ENCODE data around the gene ARHGEF38. TPM values are rescaled to one million over a fixed set of nuclear protein-coding genes. Genes with fewer than 3 reads are reported as not detected.

ARHGEF38 gene
- total and polyA plus RNA-seq, 9 donors = 0.12 to 1.3 (median 0.24) TPM; not detected in 5

- DNase-seq = no peak
- Histone ChIP-seq H3K9me3 (no peaks in the 10 kb centered on the region), H3K4me3 (no peak overlapping the region), H3K27ac (no peak overlapping the region), H3K27me3 (no peaks in the 10 kb centered on the region), H3K36me3 (no peaks in the 10 kb centered on the region), H3K4me1 (ENCODE audit: insufficient read depth) (no peaks in the 10 kb centered on the region)
- no peak for TF ChIP-seq CTCF (IDR thresholded peaks at IDR 0.05)
- WGBS, 3 donors = 93 to 95% (median 94%) methylated on average over 1 of the region's 1 CpG
- intact Hi-C loops (cut with DNase I) = no loop called here
Observed at GRCh38 chr4:105536601-105537000, 15.8 kb upstream of the ARHGEF38 start.

- no peak for DNase-seq
- H3K36me3 ChIP-seq = no peaks in the 10 kb centered on the region
- intact Hi-C loops (cut with DNase I) = no loop called here
- no peaks in the 10 kb centered on the region for H3K27me3 ChIP-seq
- no peaks in the 10 kb centered on the region for H3K4me1 ChIP-seq (ENCODE audit: insufficient read depth)
- no peak overlapping the region for H3K27ac ChIP-seq
- H3K4me3 ChIP-seq = no peak overlapping the region
- TF ChIP-seq POLR2A (IDR thresholded peaks at IDR 0.05) (no peak), CTCF (IDR thresholded peaks at IDR 0.05) (no peak), EP300 (IDR thresholded peaks at IDR 0.05) (no peak)
- no peaks in the 10 kb centered on the region for H3K9me3 ChIP-seq
- WGBS, 3 donors = 66 to 72% (median 67%) methylated on average over 4 of the region's 4 CpGs
Observed at GRCh38 chr4:105541420-105541819, 11.0 kb upstream of the ARHGEF38 start.

DNA sequence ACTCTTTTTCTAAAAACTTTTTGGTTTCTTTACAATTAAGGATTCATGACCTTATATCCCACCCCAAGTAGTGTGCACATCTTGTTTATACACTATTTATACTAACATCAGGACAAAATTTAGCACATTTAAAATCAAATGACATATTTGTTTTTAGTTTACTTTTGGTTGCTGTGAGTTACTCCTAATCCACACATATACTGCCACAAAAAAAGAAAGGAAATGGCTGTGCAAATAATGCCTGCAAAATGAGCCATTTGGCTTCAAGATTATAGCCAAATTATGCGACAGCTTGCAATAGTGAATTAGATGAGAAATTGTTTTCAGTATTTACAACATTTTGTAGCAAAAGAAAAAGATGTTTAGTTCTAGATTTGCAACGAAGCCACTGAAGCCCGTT lies 10.4 kb upstream of the ARHGEF38 start:
- Histone ChIP-seq H3K4me3 (no peak overlapping the region), H3K27me3 (no peaks in the 10 kb centered on the region), H3K27ac (no peak overlapping the region), H3K9me3 (no peaks in the 10 kb centered on the region), H3K36me3 (no peaks in the 10 kb centered on the region), H3K4me1 (ENCODE audit: insufficient read depth) (no peaks in the 10 kb centered on the region)
- intact Hi-C loops (cut with DNase I) = no loop called here
- WGBS, 3 donors = 65 to 71% (median 66%) methylated on average over 3 of the region's 3 CpGs
- TF ChIP-seq CTCF (IDR thresholded peaks at IDR 0.05) (no peak), EP300 (IDR thresholded peaks at IDR 0.05) (no peak), POLR2A (IDR thresholded peaks at IDR 0.05) (no peak)
- no peak for DNase-seq

DNA sequence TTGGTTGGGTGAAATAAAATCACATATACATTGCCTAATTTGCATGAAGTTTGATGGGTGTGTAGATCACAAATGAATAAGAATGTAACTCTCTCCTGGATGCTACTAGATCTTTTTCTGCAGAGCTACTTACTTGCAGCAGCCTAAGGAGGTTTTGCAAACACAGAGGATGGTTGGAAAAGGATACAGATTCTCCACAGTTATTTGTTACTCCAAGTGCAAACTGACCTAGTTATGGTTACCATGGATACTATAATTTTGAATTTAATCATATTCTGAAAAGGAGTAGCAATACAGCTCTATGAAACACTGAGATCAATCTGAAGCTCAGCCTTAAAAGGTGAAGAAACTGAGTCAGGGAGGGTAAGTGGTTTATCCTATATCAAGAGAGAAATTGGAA lies 9.1 kb upstream of the ARHGEF38 start:
- intact Hi-C loops (cut with DNase I) = no loop called here
- H3K4me1 ChIP-seq (ENCODE audit: insufficient read depth) = no peaks in the 10 kb centered on the region
- H3K9me3 ChIP-seq = no peaks in the 10 kb centered on the region
- H3K36me3 ChIP-seq = no peaks in the 10 kb centered on the region
- H3K4me3 ChIP-seq = no peak overlapping the region
- H3K27ac ChIP-seq = no peak overlapping the region
- no peaks in the 10 kb centered on the region for H3K27me3 ChIP-seq
- TF ChIP-seq EP300 (IDR thresholded peaks at IDR 0.05) (no peak), CTCF (IDR thresholded peaks at IDR 0.05) (no peak), POLR2A (IDR thresholded peaks at IDR 0.05) (no peak)
- no peak for DNase-seq

DNA sequence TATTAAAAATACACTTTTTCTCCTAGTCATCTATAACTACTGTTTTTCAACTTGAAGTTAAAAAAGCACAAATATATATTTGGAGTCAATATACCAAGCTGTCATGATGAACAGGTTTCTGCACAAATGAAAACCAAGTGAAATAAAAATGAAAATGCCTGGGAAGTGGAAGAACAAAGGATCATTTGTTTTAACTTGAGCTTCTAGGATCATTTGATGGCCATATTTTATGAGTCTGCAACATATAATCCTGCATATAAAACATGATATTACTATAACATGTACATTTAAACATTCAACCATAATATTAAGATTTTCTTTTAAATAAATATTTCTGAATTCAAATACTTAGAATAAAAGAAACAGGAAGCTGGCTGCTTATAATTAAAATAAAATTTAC lies 8.5 kb upstream of the ARHGEF38 start:
- Histone ChIP-seq H3K27ac (no peak overlapping the region), H3K36me3 (no peaks in the 10 kb centered on the region), H3K9me3 (no peaks in the 10 kb centered on the region), H3K4me3 (no peak overlapping the region), H3K27me3 (no peaks in the 10 kb centered on the region), H3K4me1 (ENCODE audit: insufficient read depth) (no peaks in the 10 kb centered on the region)
- intact Hi-C loops (cut with DNase I) = no loop called here
- TF ChIP-seq POLR2A (IDR thresholded peaks at IDR 0.05) (no peak), EP300 (IDR thresholded peaks at IDR 0.05) (no peak), CTCF (IDR thresholded peaks at IDR 0.05) (no peak)
- DNase-seq = no peak

All from ovary (tissue), 9 donors.